T-helper 17 cell (primary cell): ENCODE data around the gene IPMK. TPM values are rescaled to one million over a fixed set of nuclear protein-coding genes. Genes with fewer than 3 reads are reported as not detected.
"Not testable (repeated sequence)": the region's sequence is repeated elsewhere in the genome, so short reads cannot be mapped to it uniquely, and the experiment has no call there.

Source experiments
- ATAC-seq: fragments of 150-1000 bp; cut with Tn5 transposase; 2 replicates; pipeline ENCODE4 v1.10.0; 2021; ENCODE audit warnings: mild to moderate bottlenecking, moderate library complexity
- DNase-seq, 3 donors: peaks; one replicate each; pipeline versions ENCODE4 v3.0.0 to v3.0.0-alpha.2; 2020 to 2021
- H3K9me3 ChIP-seq: one replicate; pipeline ENCODE4 v1.7.0; 2013; ENCODE audit warnings: low read length, mild to moderate bottlenecking; ENCODE audit not compliant: control insufficient read depth, poor library complexity, severe bottlenecking
- H3K27ac Mint-ChIP-seq: one replicate; pipeline ENCODE4 v1.8.0; 2022; ENCODE audit warnings: mild to moderate bottlenecking, moderate library complexity, mixed read lengths
- H3K27me3 Mint-ChIP-seq: one replicate; pipeline ENCODE4 v1.8.0; 2022; ENCODE audit warnings: mixed read lengths
- H3K36me3 Mint-ChIP-seq: one replicate; pipeline ENCODE4 v1.8.0; 2022; ENCODE audit warnings: low read depth, mixed read lengths
- H3K4me1 Mint-ChIP-seq: one replicate; pipeline ENCODE4 v1.8.0; 2022; ENCODE audit warnings: mild to moderate bottlenecking, mixed read lengths
- H3K4me3 Mint-ChIP-seq: one replicate; pipeline ENCODE4 v1.8.0; 2022; ENCODE audit warnings: mild to moderate bottlenecking, moderate library complexity, mixed read lengths
- total RNA-seq, 4 donors: library from RNA in 2 of 4; stranded (reverse) in 2 of 4; gene quantifications; one replicate each; pipeline ENCODE4 v1.2.3 and lab custom pipeline; 2022 to 2026

Gene IPMK
- total RNA-seq, 2 donors from 2014 or later = 3.5 to 3.8 TPM

- peaks cover 25% of the 10 kb centered on the region for H3K4me1 Mint-ChIP-seq
- no peak for ATAC-seq
Measured at GRCh38 chr10:58262766-58263165, 4.9 kb downstream of the IPMK start.

DNA sequence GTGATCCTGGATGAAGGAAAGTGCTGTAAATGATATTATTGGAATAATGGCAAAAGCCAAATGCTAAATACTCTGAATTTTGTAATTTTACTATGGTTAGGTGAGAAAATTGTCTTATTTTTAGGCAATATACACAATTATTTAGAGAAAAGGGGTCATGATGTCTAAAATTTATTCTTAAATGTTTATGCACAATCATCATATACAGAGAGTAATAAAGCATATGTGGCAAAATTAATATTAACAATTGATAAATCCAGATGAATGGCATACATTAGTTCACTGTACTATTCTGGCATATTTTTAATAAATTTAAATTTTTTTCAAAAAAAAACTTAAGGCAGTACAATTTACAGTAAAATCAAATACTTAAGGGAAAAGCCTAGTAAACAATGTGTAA, 7.4 kb downstream of the IPMK start:
- Mint-ChIP-seq H3K27ac (no peak overlapping the region), H3K27me3 (no peaks in the 10 kb centered on the region), H3K4me1 (peaks cover 19% of the 10 kb centered on the region), H3K4me3 (no peak overlapping the region), H3K36me3 (no peaks in the 10 kb centered on the region)
- DNase-seq = no peak
- no peaks in the 10 kb centered on the region for H3K9me3 ChIP-seq
- no peak for ATAC-seq

More at GRCh38 chr10:58262766-58263165, 4.9 kb downstream of the IPMK start:
- no peak for DNase-seq
- Mint-ChIP-seq H3K27ac (peak overlapping the region; percentile 72), H3K36me3 (peaks cover 3% of the 10 kb centered on the region), H3K27me3 (no peaks in the 10 kb centered on the region), H3K4me3 (no peak overlapping the region)
- H3K9me3 ChIP-seq = no peaks in the 10 kb centered on the region

- no peaks in the 10 kb centered on the region for H3K9me3 ChIP-seq
- no peak overlapping the region for H3K27ac Mint-ChIP-seq
- ATAC-seq (no peak), DNase-seq (no peak)
- no peaks in the 10 kb centered on the region for H3K36me3 Mint-ChIP-seq
- no peaks in the 10 kb centered on the region for H3K27me3 Mint-ChIP-seq
- peaks cover 17% of the 10 kb centered on the region for H3K4me1 Mint-ChIP-seq
- no peak overlapping the region for H3K4me3 Mint-ChIP-seq
Measured at GRCh38 chr10:58258977-58259692, 8.6 kb downstream of the IPMK start.

GRCh38 chr10:58256013-58256780, 11.5 kb downstream of the IPMK start:
- not testable (repeated sequence) for H3K4me3 Mint-ChIP-seq, ATAC-seq, DNase-seq, H3K9me3 ChIP-seq, H3K27ac Mint-ChIP-seq, H3K27me3 Mint-ChIP-seq, H3K36me3 Mint-ChIP-seq
- peaks cover 12% of the 10 kb centered on the region for H3K4me1 Mint-ChIP-seq

DNA sequence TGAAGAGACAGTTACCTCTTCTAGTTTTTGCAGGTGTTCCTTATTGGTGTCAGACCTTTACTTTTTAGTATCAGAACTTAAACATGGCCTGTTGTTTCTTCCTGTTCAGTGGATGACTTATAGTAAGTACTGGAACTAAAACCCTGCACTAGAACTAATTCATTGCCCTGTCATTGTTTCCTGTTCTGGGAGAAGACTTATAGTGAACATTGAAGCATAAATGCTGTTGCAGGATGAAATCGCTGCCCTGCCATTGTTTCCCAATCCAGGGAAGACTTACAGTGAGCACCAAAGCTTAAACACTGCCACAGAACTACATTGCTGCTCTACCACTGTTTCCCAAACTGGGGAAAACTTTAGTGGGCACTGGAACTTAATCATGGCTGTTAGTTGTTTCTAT, 13.1 kb downstream of the IPMK start:
- DNase-seq (no peak), ATAC-seq (no peak)
- H3K9me3 ChIP-seq = no peaks in the 10 kb centered on the region
- no peaks in the 10 kb centered on the region for H3K36me3 Mint-ChIP-seq
- peaks cover 5% of the 10 kb centered on the region for H3K4me1 Mint-ChIP-seq
- H3K27ac Mint-ChIP-seq = no peak overlapping the region
- H3K27me3 Mint-ChIP-seq = no peaks in the 10 kb centered on the region
- H3K4me3 Mint-ChIP-seq = no peak overlapping the region

GRCh38 chr10:58253184-58253583, 14.5 kb downstream of the IPMK start:
- Mint-ChIP-seq H3K36me3 (peaks cover 2% of the 10 kb centered on the region), H3K4me3 (no peak overlapping the region), H3K4me1 (peaks cover 3% of the 10 kb centered on the region), H3K27ac (no peak overlapping the region), H3K27me3 (no peaks in the 10 kb centered on the region)
- no peaks in the 10 kb centered on the region for H3K9me3 ChIP-seq
- DNase-seq = no peak
- ATAC-seq = no peak

GRCh38 chr10:58244666-58245065, 23.0 kb downstream of the IPMK start:
- not testable (repeated sequence) for ATAC-seq, H3K27ac Mint-ChIP-seq, DNase-seq, H3K4me3 Mint-ChIP-seq, H3K27me3 Mint-ChIP-seq, H3K9me3 ChIP-seq, H3K36me3 Mint-ChIP-seq
- peaks cover 19% of the 10 kb centered on the region for H3K4me1 Mint-ChIP-seq

DNA sequence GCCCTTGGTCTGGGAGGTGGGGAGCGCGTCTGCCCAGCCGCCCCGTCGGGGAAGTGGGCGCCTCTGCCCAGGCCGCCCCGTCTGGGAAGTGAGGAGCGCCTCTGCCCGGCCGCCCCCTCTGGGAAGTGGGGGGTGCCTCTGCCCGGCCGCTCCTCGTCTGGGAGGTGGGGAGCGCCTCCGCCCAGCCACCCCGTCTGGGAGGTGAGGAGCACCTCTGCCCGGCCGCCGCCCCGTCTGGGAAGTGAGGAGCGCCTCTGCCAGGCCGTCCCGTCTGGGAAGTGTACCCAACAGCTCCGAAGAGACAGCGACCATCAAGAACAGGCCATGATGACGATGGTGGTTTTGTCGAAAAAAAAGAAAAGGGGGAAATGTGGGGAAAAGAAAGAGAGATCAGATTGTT, 23.5 kb downstream of the IPMK start:
- not testable (repeated sequence) for H3K4me3 Mint-ChIP-seq, ATAC-seq, DNase-seq, H3K27me3 Mint-ChIP-seq, H3K9me3 ChIP-seq, H3K27ac Mint-ChIP-seq, H3K36me3 Mint-ChIP-seq
- H3K4me1 Mint-ChIP-seq = peaks cover 22% of the 10 kb centered on the region

- not testable (repeated sequence) for ATAC-seq, H3K9me3 ChIP-seq, H3K36me3 Mint-ChIP-seq, H3K27me3 Mint-ChIP-seq, DNase-seq, H3K4me3 Mint-ChIP-seq, H3K27ac Mint-ChIP-seq
- H3K4me1 Mint-ChIP-seq = peaks cover 23% of the 10 kb centered on the region
Measured at GRCh38 chr10:58243801-58244200, 23.9 kb downstream of the IPMK start.

DNA sequence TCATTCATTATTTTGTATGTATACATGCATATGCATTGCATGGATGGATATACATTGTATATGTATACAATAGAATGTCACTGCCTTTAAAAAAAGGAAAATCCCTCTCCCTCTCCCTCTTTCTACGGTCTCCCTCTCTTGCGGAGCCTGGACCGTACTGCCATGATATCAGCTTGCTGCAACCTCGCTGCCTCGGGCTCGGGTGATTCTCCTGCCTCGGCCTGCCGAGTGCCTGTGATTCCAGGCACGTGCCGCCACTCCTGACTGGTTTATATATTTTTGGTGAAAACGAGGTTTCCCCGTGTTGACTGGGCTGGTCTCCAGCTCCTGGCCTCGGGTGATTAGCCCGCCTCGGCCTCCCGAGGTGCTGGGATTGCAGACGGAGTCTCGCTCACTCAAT, 24.4 kb downstream of the IPMK start:
- no peaks in the 10 kb centered on the region for H3K9me3 ChIP-seq
- Mint-ChIP-seq H3K27ac (no peak overlapping the region), H3K36me3 (no peaks in the 10 kb centered on the region), H3K27me3 (no peaks in the 10 kb centered on the region), H3K4me3 (no peak overlapping the region), H3K4me1 (peaks cover 23% of the 10 kb centered on the region)
- no peak for DNase-seq
- ATAC-seq = no peak

GRCh38 chr10:58241346-58241745, 26.3 kb downstream of the IPMK start:
- H3K4me1 Mint-ChIP-seq = peaks cover 26% of the 10 kb centered on the region
- no peaks in the 10 kb centered on the region for H3K27me3 Mint-ChIP-seq
- peaks cover 4% of the 10 kb centered on the region for H3K36me3 Mint-ChIP-seq
- H3K9me3 ChIP-seq = no peaks in the 10 kb centered on the region
- ATAC-seq (no peak), DNase-seq (no peak)
- no peak overlapping the region for H3K27ac Mint-ChIP-seq
- no peak overlapping the region for H3K4me3 Mint-ChIP-seq

DNA sequence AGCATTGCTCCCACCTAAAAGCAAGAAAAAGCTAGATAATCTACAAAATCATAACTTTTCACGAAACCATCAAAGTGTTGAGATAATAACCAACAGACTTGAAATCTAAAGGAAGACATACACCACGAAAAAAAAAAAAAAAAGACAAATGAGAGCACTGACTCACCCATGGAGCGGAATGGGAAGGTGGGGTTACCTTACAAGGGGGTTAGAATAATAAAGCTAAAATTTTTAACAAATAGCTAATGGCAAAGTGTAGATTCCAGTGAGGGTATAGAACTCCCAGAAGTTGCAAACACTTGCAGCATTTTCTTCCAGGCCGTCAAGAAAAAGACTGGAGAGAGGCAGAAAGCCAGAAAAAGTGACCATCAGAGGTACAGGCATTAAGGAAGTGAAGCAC, 27.2 kb downstream of the IPMK start:
- DNase-seq (no peak), ATAC-seq (no peak)
- Mint-ChIP-seq H3K4me3 (no peak overlapping the region), H3K27ac (no peak overlapping the region), H3K36me3 (peaks cover 4% of the 10 kb centered on the region), H3K27me3 (no peaks in the 10 kb centered on the region), H3K4me1 (peaks cover 26% of the 10 kb centered on the region)
- H3K9me3 ChIP-seq = no peaks in the 10 kb centered on the region

GRCh38 chr10:58239561-58240169, 28.0 kb downstream of the IPMK start:
- no peaks in the 10 kb centered on the region for H3K9me3 ChIP-seq
- Mint-ChIP-seq H3K36me3 (peaks cover 7% of the 10 kb centered on the region), H3K27me3 (no peaks in the 10 kb centered on the region), H3K4me3 (no peak overlapping the region), H3K4me1 (peaks cover 26% of the 10 kb centered on the region), H3K27ac (no peak overlapping the region)
- ATAC-seq = no peak
- no peak for DNase-seq
